Measurements from ENCODE around the gene GLB1L3.

GLB1L3 gene

GRCh38 chr11:134266841-134267251 lies 9.3 kb upstream of the GLB1L3 start (continued):
- no peak for TF ChIP-seq SALL2 (tag by site-specific recombination; IDR thresholded peaks at IDR 0.05; ENCODE audit: borderline replicate concordance)

DNA sequence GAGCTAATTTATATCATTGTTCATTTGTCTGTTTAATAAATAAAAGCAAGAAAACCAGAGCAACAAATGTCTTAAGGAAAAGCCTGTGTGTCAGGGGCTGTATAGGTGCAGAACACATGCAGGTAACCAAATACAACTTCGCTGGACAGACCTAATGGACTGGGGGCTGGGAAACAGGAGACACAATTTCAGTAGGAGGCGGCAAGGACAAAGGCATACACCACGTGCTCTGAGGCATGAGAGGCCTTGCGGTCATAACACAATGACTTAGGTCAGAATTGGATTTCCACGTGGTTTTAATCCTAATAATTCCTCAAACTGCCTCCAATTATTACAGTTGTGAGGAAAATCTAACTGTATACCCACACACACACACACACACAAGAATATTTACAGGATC lies 8.7 kb upstream of the GLB1L3 start:
- CTCF ChIA-PET, result no interaction called here
- no peaks in the 10 kb centered on the region for H3K4me1 ChIP-seq (ENCODE audit: control insufficient read depth, insufficient read depth, low read length)
- no peak overlapping the region for H3K27ac ChIP-seq (ENCODE audit: extremely low read depth, low read depth, low read length)
- POLR2A ChIA-PET, result no interaction called here
- TF ChIP-seq KLF7 (tag by site-specific recombination; IDR thresholded peaks at IDR 0.05; ENCODE audit: borderline replicate concordance) (no peak), ZNF549 (tag by site-specific recombination; IDR thresholded peaks at IDR 0.05) (no peak), CTCF (tag by site-specific recombination; IDR thresholded peaks at IDR 0.05) (no peak), ZEB2 (tag by site-specific recombination; IDR thresholded peaks at IDR 0.05) (no peak), REPIN1 (tag by site-specific recombination; IDR thresholded peaks at IDR 0.05; ENCODE audit: low read depth) (no peak)
- no peak overlapping the region for H3K4me3 ChIP-seq (ENCODE audit: low read depth, low read length)
- no peaks in the 10 kb centered on the region for H3K9me3 ChIP-seq (ENCODE audit: control insufficient read depth, insufficient read depth, low read depth, low read length)
- H3K36me3 ChIP-seq (ENCODE audit: control insufficient read depth in 2 of 2, insufficient read depth in 1 of 2, low read length in 2 of 2), result peaks cover 0 to 18% of the 10 kb centered on the region in 2 experiments; a peak in 2 of 3 replicates

GRCh38 chr11:134267966-134268365 lies 8.2 kb upstream of the GLB1L3 start:
- ChIA-PET POLR2A (no interaction called here), CTCF (no interaction called here)
- TF ChIP-seq ZNF23 (tag by site-specific recombination; IDR thresholded peaks at IDR 0.05; ENCODE audit: borderline replicate concordance) (no peak), SP2 (tag by site-specific recombination; IDR thresholded peaks at IDR 0.05) (no peak), ZNF488 (tag by site-specific recombination; IDR thresholded peaks at IDR 0.05) (no peak), ZNF473 (tag by site-specific recombination; IDR thresholded peaks at IDR 0.05) (no peak), YY1 (tag by site-specific recombination; IDR thresholded peaks at IDR 0.05) (no peak), ZSCAN23 (tag by site-specific recombination; IDR thresholded peaks at IDR 0.05) (no peak), SCRT2 (tag by site-specific recombination; IDR thresholded peaks at IDR 0.05) (no peak), ZNF354C (tag by site-specific recombination; IDR thresholded peaks at IDR 0.05; ENCODE audit: borderline replicate concordance, low read depth) (no peak)
- TF ChIP-seq, protein P1, sequence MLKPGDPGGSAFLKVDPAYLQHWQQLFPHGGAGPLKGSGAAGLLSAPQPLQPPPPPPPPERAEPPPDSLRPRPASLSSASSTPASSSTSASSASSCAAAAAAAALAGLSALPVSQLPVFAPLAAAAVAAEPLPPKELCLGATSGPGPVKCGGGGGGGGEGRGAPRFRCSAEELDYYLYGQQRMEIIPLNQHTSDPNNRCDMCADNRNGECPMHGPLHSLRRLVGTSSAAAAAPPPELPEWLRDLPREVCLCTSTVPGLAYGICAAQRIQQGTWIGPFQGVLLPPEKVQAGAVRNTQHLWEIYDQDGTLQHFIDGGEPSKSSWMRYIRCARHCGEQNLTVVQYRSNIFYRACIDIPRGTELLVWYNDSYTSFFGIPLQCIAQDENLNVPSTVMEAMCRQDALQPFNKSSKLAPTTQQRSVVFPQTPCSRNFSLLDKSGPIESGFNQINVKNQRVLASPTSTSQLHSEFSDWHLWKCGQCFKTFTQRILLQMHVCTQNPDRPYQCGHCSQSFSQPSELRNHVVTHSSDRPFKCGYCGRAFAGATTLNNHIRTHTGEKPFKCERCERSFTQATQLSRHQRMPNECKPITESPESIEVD (tag by site-specific recombination; IDR thresholded peaks at IDR 0.05), result no peak
- TF ChIP-seq, protein P2, sequence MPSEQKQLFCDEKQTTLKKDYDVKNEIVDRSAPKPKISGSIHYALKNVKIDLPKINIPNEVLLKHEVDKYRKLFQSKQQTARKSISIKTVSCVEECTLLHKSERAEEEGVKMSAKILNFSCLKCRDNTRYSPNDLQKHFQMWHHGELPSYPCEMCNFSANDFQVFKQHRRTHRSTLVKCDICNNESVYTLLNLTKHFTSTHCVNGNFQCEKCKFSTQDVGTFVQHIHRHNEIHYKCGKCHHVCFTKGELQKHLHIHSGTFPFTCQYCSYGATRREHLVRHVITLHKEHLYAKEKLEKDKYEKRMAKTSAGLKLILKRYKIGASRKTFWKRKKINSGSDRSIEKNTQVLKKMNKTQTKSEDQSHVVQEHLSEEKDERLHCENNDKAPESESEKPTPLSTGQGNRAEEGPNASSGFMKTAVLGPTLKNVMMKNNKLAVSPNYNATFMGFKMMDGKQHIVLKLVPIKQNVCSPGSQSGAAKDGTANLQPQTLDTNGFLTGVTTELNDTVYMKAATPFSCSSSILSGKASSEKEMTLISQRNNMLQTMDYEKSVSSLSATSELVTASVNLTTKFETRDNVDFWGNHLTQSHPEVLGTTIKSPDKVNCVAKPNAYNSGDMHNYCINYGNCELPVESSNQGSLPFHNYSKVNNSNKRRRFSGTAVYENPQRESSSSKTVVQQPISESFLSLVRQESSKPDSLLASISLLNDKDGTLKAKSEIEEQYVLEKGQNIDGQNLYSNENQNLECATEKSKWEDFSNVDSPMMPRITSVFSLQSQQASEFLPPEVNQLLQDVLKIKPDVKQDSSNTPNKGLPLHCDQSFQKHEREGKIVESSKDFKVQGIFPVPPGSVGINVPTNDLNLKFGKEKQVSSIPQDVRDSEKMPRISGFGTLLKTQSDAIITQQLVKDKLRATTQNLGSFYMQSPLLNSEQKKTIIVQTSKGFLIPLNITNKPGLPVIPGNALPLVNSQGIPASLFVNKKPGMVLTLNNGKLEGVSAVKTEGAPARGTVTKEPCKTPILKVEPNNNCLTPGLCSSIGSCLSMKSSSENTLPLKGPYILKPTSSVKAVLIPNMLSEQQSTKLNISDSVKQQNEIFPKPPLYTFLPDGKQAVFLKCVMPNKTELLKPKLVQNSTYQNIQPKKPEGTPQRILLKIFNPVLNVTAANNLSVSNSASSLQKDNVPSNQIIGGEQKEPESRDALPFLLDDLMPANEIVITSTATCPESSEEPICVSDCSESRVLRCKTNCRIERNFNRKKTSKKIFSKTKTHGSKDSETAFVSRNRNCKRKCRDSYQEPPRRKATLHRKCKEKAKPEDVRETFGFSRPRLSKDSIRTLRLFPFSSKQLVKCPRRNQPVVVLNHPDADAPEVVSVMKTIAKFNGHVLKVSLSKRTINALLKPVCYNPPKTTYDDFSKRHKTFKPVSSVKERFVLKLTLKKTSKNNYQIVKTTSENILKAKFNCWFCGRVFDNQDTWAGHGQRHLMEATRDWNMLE (tag by site-specific recombination; conservative IDR thresholded peaks at IDR 0.05; ENCODE audit: low read depth), result no peak
- H3K4me1 ChIP-seq (ENCODE audit: control insufficient read depth, insufficient read depth, low read length), result no peaks in the 10 kb centered on the region
- peaks cover 0 to 13% of the 10 kb centered on the region in 2 experiments; a peak in 2 of 3 replicates for H3K36me3 ChIP-seq (ENCODE audit: control insufficient read depth in 2 of 2, insufficient read depth in 1 of 2, low read length in 2 of 2)
- no peak overlapping the region for H3K4me3 ChIP-seq (ENCODE audit: low read depth, low read length)
- no peak overlapping the region for H3K27ac ChIP-seq (ENCODE audit: extremely low read depth, low read depth, low read length)
- H3K9me3 ChIP-seq (ENCODE audit: control insufficient read depth, insufficient read depth, low read depth, low read length), result no peaks in the 10 kb centered on the region
